GM04504 (cell line): ENCODE results near the gene UBAC1.
A peak's percentile ranks its signal among the peaks of the same experiment; 100 is the strongest.
"Not testable (repeated sequence)": the region's sequence is repeated elsewhere in the genome, so short reads cannot be mapped to it uniquely, and the experiment has no call there.

Experiments
- DNase-seq: peaks from one replicate; pipeline ENCODE4 v3.0.0-alpha.2; 2012; ENCODE audit warnings: low read depth

UBAC1 gene

DNA sequence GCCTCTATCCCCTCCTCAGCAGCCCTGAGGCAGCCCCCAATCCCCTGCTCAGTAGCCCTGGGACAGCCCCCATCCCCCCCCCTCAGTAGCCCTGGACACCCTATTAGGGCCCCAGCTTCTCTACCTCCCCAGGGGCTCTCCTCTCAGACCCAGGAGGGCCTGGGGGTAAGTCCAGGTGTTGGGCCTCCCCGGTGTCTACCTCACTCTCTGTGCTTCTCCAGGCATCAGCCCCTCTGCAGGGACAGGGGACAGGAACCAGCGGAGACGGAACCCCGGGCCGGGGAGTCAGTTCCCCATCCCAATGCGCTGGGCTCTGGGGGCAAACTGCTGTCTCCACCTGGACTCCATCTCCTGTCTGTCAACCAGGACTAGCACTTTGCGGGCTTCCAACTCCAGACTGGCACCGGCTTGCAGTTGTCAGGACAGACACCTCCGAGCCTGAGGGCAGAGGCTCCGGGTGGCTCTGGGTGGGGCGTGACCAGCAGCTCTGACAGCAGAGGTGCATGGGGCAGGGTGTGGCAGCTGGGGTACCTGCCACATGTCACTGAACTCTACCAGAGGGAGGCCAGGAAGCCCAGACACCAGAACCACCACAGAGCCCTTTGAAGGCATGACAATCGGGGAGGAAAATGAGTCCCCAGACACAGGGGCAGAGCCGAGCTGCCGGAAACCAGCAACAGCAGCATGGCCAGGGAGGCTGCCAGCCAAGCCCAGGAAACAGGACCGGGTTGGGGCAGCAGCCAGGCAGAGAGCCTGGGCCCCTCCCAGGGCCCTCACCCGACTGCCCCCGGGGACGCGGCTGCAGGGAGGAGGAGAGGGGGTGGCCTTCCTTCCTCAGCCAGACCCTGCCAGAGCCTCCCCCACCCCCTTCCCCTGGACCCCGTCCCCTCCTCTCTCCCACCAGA is 17.7 kb upstream of the UBAC1 start:
- DNase-seq: no peak

DNA sequence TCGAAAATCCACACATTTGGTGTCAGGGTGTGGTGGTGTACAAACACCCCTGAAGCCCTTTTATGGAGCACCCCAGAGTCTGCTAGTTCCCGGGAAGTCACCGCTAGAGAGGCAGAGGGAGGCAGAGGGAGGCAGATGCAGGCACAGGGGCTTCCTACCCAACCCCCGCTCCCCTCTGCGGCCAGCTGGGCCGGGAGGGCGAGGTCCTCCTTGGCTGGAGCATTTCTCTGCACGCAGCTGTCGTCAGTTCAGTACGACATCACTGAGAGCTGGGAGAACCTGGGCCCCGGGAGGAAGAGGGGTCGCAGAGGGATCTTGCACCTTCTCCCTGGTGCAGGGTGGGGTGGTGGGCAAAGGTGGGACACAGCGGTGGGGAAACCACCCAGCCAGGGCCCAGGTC is 15.8 kb upstream of the UBAC1 start:
- DNase-seq: no peak

DNA sequence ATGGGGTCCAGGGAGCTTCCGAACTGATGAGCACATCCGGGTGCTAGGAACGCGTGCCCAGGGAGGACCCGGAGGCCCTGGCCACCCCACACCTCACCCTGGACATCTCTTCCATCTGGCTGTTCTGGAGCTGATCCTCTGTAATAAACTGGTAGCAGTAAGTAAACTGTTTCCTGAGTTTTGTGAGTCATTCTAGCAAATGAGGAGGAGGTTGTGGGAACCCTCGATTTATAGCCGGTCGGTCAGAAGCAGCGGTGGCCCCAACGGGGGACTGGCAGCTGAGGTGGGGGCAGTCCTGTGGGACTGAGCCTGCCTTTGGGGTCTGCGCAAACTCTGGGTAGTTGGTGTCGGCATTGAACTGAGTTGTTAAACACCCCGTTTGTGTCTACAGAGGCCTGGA is 15.4 kb upstream of the UBAC1 start:
- no peak for DNase-seq

DNA sequence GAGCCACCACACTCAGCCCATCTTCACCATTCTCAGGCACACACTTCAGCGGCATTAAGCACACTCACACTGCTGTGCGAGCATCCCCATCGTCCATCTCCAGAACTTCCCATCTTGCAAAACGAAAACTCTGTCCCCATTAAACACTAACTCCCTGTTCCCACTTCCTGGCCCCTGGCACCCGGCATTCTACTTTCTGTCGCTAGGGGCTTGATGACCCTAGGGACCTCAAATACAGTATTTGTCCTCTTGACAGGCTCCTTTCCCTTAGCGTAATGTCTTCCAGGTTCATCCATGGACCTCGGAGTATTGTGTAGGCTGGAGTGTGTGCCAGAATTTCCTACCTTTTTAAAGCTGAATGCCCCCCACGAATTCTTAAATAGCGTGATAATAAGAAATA is 14.7 kb upstream of the UBAC1 start:
- DNase-seq: no peak

DNA sequence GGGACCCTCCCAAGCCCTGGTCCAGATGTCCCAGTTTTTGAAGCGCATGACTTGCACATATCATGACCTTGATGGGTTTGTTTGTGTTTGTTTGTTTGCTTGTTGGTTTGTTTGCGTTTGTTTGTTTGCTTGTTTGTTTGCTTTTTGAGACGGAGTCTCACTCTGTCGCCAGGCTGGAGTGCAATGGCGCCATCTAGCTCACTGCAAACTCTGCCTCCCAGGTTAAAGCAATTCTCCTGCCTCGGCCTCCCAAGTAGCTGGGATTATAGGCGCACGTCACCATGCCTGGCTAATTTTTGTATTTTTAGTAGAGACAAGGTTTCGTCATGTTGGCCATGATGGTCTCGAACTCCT is 13.0 kb upstream of the UBAC1 start:
- DNase-seq: no peak

DNA sequence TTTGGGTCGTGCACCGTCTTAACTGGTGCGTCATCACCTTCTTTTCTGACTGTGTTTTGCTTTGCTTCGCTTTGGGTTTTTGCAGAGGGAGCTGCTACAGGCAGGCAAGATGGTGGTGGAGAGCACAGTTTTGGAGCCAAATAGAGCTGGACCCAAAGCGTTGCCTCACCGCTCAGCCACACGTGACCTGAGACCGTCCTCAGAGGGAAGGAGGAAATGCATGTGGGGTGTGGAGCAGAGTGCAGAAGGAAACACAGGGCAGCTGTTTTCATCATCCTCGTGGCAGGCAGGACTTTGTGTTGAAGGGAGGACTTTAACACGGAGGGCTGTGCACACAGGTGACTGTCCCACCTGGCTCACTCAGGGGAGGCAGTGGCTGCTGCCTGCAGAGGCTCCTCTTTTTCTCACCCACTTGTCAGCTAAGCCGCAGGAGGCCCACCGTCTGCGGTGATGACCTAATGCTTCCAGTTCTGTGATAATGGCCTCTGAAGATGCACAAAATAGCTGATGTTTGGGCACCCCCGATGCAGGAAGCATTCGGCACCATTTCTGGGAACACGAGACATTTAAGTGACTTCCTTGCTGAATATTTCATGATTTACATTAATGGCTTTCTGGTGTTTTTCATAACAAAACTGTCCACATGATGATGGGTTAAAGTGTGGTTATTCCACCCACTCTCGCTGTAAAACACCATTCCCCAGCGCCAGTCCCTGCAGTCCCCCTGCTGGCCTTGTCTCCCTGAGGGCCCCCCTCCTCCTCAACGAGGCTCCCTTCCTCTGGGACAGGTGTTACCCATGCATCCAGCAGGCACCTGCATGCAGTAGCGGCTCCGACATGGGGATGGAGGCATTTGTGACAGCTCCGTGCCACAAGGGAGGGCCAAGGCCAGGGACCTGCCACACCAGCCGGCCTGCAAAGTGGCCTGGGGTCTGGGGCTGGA is 12.4 kb upstream of the UBAC1 start:
- DNase-seq: no peak

DNA sequence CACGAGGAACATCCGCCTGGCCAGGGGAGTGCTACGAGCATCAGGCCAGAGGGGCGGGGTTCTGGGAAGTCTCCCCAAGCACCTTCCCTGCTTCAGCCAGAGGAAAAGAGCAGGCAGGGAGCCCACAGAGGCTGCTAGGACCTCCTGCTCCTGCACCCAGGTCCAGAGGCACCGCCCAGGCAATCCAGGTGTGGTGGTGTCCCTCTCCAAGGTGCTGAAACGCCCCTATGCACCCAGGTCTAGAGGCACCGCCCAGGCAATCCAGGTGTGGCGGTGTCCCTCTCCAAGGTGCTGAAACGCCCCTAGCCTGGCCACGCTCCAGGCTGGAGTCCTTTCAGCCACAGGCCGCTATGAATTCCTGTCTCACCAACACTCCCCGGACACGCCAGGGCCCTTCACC is 10.7 kb upstream of the UBAC1 start:
- DNase-seq: no peak

DNA sequence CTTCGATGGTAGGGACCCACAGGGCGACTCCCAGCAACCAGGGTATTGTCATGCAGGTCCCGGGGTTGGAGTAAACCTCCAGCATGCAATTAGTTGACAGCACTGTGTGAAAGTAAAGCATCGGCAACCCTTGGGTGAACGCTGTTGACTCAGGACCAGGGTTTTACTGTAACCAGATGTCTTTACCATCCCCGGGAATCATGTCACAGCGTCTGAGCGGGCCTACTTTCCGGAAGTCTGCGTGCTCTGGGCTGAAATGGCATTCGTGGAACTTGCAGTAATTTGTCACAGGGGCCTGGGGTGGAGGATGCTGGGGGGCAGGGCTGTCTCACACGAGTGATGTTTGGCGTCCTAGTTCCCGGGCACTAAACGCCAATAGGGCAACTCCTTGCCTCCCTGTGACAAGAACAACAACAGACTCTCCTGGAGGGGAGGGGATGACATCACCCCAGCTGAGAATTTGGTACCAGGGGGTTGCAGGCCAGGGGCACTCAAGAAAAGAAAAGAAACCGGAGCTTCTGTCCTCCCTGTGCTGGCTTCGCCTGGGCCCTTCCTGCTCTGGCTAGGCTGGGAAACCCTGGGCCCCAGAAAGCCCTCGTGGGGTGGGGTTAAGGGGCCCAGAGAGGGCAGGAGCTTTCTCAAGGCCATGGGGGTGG is 10.1 kb upstream of the UBAC1 start:
- DNase-seq: peak; percentile 31

DNA sequence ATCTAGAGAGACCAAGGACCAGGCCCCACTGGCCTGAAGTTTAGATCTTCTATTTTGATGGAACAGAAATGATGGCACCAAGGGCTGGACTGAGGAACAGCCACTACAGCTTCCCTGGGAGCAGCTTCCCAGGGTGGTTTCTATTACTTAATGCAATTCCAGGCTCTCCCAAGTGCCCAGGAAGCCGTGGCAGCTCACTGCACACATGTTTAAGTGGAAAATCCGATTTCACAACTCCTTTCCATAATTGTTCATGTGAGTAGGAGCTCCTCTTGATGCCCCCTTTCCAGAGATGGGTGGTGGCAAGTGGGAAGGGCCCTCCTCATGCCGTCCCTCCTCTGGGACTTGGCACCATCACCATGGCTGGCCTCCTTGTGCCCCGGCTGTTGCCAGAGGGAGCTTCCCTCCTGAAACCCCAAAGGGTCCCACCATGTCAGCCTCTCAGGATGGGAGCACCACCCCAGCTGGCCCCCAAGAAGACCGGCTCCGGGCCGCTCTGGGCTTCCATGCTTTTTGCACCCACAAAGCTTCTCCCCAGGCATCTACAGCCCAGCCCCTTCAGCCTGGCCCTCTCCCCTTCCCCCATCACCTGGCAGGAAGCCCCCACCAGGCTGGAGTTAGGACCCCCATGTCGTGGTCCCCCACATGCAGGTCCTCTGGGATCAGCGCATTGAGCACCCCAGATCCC is 9.1 kb upstream of the UBAC1 start:
- DNase-seq: no peak

DNA sequence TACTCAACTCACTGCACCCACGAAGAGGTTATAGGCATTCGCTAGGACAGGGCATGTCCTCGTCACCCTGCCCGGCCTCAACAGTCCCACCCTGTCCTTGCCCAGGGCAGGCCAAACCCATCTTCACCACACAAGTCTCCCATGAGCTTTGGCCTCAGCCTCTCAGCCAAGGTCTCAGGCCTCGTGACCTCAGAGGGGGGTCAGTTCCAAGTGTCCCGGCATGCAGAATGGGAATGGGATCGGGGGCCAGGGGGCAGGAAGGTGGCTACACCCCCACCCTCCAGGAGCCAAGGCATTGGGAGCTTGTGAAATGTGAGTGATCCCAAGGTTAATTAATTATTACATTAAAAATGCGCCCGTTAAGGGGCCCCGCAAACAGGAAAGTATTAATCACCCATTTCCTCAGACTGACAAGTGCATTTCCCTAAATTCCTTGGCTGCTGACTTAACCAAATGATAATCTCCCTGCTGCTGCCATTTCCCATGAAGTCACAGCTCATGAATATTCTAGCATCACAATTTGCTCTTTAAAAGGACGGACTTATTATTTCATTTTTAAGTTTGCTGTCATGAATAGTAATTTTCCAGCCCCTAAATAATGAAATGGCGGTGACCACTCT is 8.0 kb upstream of the UBAC1 start:
- no peak for DNase-seq

DNA sequence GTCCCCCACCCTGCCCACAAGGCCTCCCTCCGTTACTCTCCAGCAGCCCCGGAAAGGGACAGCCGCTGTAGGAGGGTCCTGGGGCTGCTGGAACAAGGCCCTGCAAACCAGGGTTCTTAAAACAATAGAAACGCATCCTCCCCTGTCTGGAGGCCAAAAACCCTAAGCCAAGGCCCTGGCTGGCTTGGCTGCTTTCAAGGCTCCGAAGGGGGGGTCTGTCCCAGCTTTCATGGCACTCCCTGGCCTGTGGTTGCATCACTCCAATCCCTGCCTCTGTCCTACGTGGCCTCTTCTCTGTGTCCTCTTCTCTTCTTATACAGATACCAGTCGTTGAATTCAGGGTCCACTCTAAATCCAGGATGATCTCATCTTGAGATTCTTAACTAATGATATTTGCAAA is 7.4 kb upstream of the UBAC1 start:
- no peak for DNase-seq

DNA sequence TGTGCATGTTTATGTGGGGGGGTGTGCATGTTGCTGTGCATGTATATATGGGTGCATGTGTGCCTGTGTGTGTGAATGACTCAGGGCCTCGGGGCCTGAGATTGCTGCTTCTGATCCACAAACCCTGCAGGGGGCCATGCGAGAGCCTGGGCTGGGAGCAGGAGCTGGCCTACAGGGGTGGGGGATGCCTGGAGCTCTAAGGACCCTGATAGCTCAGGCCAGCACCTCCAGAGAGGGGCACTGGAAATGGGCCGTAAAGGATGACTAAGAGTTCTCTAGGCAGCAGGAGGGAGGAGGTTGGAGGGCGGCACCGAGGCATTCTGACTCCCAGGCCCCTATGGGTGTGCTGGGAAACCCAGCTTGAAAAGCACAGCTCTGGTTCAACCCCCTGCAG is 6.9 kb upstream of the UBAC1 start:
- DNase-seq: no peak

DNA sequence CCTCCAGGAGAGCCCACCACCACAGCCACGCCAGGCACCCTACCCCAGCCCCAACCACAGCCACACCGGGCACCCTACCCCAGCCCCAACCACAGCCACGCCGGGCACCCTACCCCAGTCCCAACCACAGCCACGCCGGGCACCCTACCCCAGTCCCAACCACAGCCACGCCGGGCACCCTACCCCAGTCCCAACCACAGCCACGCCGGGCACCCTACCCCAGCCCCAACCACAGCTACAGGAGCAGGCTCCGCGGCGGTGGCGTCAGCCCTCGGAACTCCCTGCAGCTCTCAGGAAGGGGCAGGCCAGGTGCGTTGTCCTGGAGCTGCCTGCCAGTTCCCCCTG is 5.7 kb upstream of the UBAC1 start:
- DNase-seq: not testable (repeated sequence)

DNA sequence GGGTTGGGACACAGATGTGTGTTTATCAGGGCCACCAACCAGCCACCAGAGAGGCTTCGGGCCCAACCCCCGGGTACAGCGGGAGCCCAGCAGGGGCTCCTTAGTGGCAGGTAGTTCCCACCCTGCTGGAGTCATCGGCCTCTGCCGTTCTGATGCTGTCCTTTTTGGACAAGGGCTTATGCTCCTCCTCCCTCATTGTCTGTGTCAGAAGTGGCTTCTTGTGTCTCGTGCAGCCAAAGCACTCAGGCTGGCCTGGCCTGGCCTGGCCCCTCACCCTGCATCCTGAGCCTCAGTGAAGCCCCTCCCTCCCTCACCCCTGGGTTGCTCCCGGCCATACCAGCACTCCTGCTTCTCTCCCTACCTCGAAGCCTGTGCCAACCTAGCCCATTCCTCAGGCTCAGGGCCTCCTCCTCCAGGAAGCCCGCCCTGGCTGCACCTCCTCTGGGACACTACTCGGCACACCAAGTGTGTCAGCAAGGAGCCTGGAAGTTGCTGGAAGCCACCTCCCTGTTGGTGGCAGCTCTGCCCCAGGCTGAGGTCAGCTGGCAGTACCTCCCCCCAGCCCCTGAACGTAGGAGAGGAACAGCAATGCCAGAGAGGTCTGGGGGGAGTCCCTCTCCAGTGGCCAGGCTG is 4.1 kb upstream of the UBAC1 start:
- DNase-seq: no peak

DNA sequence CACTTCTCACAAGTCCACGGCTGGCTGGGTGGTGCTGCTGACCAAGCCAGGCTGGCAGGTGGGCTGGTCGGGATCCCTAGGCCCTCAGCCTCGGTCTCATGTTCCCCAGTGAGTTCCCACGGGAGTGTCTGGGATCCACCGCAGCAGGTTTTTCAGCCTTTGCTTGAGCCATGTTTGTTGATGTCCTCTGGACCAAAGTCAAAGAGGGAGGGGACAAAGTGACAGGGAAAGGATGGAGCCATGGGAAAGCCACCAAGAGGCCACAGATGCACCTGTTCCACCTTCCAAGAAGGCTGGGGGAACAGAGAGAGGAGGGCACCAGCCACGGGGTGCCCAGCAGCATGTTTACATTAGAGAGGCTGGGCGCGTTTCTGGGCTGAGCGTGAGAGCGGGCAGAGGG is 2.8 kb upstream of the UBAC1 start:
- DNase-seq: no peak

DNA sequence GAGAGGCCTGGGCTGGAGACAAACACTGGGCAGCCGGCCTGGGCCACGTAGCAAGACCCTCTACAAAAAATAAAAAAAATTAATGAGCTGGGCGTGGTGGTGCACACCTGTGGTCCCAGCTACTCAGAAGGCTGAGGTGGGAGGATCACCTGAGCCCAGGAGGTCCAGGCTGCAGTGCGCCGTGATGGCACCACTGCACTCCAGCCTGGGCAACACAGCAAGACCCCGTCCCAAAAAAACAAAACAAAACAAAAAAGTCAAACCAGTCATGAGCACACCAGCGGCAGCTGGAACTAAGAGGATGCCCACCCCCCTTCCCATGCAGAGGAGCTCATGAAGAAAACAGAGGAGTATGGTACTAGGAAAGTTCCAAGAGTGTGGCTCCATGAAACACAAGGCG is 2.2 kb upstream of the UBAC1 start:
- DNase-seq: no peak

DNA sequence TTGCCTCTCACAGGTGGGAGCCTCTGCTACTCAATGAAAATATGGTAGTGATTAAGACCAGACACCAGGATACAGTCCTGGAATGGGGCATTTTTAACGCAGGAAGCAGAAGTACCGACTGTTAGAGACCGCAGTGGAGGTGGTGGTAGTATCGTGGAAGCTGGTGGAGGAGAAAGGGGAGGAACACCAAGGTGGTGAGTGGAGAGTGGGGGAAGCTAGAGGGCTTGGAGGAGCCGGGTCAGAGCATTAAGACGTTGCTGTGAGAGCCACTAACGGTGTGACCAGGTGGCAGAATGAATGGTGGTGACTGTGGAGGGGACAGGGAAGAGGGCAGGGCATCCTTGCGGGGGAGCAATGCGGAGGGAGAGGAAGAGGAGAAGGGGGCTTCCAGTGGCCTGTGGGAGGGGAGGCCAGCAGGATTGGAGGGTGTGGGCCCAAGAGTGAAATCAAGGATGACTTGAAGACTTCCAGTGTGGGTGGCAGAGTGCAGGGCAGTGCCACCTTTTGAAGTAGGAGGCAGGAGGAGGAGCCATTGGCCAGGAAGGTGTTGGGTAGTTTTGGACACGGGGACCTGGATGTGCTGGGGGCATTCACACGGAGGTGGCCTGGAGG is 1.6 kb upstream of the UBAC1 start:
- DNase-seq: no peak

DNA sequence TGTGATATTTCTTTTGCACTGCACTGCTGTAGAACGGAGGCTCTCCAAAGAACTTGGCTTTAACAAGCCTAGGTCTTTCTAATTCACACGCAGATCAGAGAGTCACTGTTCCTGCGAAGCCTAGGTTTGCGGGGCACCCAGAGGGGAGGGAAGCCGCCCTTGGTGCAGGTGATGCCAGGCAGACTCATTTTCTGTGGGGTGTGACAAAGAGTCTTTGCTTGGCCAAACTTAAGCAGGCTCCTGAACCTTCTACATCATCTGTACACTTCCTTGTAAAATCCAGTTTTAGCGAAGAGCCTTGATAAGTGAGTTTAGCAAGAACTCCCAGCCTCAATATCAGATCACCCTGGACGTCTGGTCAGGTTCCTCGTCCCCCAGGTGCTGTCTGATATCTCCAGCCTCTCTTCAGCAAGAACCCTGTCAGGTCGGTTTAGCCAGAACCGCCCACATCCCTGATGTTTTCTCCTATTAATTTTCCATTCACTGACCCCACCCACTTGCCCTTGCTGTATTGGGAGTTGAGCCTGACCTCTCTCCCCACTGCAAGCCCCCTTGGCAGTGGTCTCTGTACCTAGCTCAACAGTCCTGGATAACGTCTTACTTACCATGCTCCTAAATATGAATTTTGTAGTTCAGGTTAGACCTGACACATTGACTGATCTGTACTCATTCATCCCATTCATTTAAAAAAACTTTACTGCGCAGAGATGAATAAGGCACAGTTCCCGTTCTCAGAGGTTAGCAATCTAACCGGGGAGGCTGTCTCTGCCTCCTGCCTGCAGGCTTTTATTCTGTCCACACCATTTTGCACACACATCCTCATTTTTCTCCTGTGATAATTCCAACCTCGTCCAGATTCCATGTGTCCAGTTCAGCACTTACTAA is 880 bp upstream of the UBAC1 start:
- DNase-seq: no peak

DNA sequence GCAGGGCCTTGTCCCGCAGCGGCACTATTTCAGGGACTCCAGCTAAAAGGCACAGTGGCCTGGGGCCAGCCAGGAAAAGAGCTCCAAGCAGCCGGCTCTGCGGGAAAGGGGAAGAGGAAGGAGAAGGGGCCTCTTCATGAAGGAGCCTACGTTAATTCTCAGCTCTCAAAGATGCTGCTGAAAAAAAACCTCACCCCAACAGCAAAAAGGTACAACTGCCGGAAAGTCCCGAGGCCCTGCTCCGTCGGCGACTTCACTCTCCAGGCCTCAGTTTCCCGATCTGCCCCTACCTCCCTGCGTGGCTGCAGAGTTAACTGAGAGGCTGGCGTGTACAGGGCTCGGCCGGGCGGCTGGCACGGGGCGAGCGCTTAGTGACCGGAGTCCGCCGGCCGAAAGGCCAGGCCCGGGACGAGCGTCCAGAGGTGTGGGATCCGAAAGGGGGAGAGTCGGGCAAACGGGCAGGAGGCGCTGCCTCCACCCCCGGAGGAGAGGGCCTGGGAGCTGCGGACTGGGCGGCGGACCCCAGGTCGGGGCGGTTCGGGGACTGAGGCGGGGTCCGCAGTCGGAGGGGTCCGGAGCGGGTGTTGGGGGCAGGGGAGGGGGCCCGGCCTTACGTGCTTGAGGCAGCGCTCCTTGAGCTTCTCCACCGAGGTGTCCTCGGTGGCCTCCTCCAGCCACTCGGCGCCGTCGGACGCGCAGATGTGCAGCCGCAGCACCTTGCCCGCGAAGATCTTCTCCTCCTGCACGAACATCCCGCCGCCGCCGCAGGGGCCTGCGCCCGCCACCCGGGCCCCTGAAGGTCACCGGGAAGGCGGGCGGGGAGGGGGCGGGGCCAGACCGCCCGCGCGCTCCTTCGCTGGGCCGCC is 529 bp downstream of the UBAC1 start:
- DNase-seq: no peak
